Stimulated activated CD8-positive, alpha-beta memory T cell treated with anti-CD3 and anti-CD28 coated beads, Interleukin-4, amount 100 ng/mL, for 1 hour (primary cell): ENCODE results near the gene RD3L.
"Not testable (repeated sequence)": the region's sequence is repeated elsewhere in the genome, so short reads cannot be mapped to it uniquely, and the experiment has no call there.

Experiments
- DNase-seq, 2 donors: peaks; one replicate each; pipeline ENCODE4 v3.0.0-alpha.2; 2020; ENCODE audit warnings: low read depth in 2 of 2, low spot score in 1 of 2

The RD3L gene

GRCh38 chr14:103928011-103928890 is 14.1 kb downstream of the RD3L start, which contains the start of gene TDRD9:
TDRD9 (plus strand) TSS chr14:103928456; CDS start chr14:103928510, 54 bp downstream.
- no peak for DNase-seq

- no peak for DNase-seq
These were observed 14.8 kb downstream of the RD3L start for GRCh38 chr14:103927566-103927965.

GRCh38 chr14:103925316-103925715 is 17.0 kb downstream of the RD3L start:
- DNase-seq, result no peak

GRCh38 chr14:103923863-103924262 is 18.5 kb downstream of the RD3L start:
- no peak for DNase-seq

- DNase-seq, result not testable (repeated sequence)
These were observed 20.5 kb downstream of the RD3L start for GRCh38 chr14:103921855-103922200.

- peak; percentile 79 to 89 for DNase-seq
These were observed 21.1 kb downstream of the RD3L start for GRCh38 chr14:103920981-103921854.

GRCh38 chr14:103916636-103917262 is 25.6 kb downstream of the RD3L start:
- DNase-seq, result no peak

- DNase-seq, result no peak
These were observed 26.7 kb downstream of the RD3L start for GRCh38 chr14:103915616-103916015.

- no peak for DNase-seq
These were observed 31.3 kb downstream of the RD3L start for GRCh38 chr14:103910984-103911383.

- peak; percentile 22 to 52 for DNase-seq
These were observed 31.9 kb downstream of the RD3L start for GRCh38 chr14:103910262-103910935.

GRCh38 chr14:103909531-103910261 is 32.6 kb downstream of the RD3L start:
- no peak for DNase-seq

GRCh38 chr14:103908580-103908979 is 33.7 kb downstream of the RD3L start:
- no peak for DNase-seq

- no peak for DNase-seq
These were observed 36.4 kb downstream of the RD3L start for GRCh38 chr14:103905842-103906456.

GRCh38 chr14:103904493-103905107 is 37.7 kb downstream of the RD3L start:
- no peak for DNase-seq

- DNase-seq, result no peak
These were observed 42.5 kb downstream of the RD3L start for GRCh38 chr14:103899833-103900232.

GRCh38 chr14:103899316-103899715 is 43.0 kb downstream of the RD3L start:
- no peak for DNase-seq

- DNase-seq, result no peak
These were observed 43.6 kb downstream of the RD3L start for GRCh38 chr14:103898711-103899110.

- DNase-seq, result no peak
These were observed 44.1 kb downstream of the RD3L start for GRCh38 chr14:103898204-103898603.
